HepG2 (cell line): ENCODE measurements around the gene PEMT. TPM values are rescaled to one million over a fixed set of nuclear protein-coding genes. Genes with fewer than 3 reads are reported as not detected.

ENCODE experiments used
- ATAC-seq: fragments of 200-7000 bp; cut with Tn5 transposase; 3 replicates; pipeline ENCODE4 v1.9.1; 2020; ENCODE audit warnings: mild to moderate bottlenecking, moderate library complexity
- BruUV-seq: library from RNA; stranded (reverse); fragments of 400-500 nt; replicated peaks from 2 replicates; lab custom pipeline; 2021; lab: Mats Ljungman, UMichigan
- CTCF ChIA-PET: fragments of 300-600 bp; formaldehyde crosslinking; extraction: SDS; loops from one replicate; lab custom pipeline; 2021; ENCODE audit warnings: low total read pairs, inconsistent platforms, low intra/inter-chr PET ratio; lab: Yijun Ruan, JAX
- POLR2A ChIA-PET: fragments of 350-600 bp; sonication (Branson Sonifier 250); formaldehyde crosslinking; loops from one replicate; lab custom pipeline; 2020; ENCODE audit warnings: antibody characterized with exemption, inconsistent platforms; lab: Yijun Ruan, JAX
- DNase-seq: peaks from one replicate; pipeline ENCODE4 v3.0.0-alpha.2; 2015; ENCODE audit warnings: low spot score
- FAIRE-seq: peaks from 3 replicates; lab custom pipeline; 2011; peaks lifted over from hg19 to GRCh38; lab: Jason Lieb, UNC
- H2AFZ ChIP-seq: one replicate; pipeline ENCODE4 v1.6.1; 2011; ENCODE audit warnings: low read length, inconsistent platforms
- H3K27ac ChIP-seq: fragments of 300-600 bp; 3 replicates; pipeline ENCODE4 v1.8.0; 2011; ENCODE audit warnings: mixed run types, mild to moderate bottlenecking, mixed read lengths, low read length, inconsistent platforms; ENCODE audit not compliant: insufficient read depth; ENCODE audit errors: extremely low read length
- H3K27me3 ChIP-seq, 2 experiments: fragments of 200-600 bp in 1 of 2; 2 replicates in 1 of 2; 3 replicates in 1 of 2; pipeline versions ENCODE4 v1.6.0 to v1.8.0; 2011; ENCODE audit warnings: low read length in 2 of 2, mild to moderate bottlenecking in 2 of 2, moderate library complexity in 2 of 2, inconsistent platforms in 1 of 2; ENCODE audit not compliant: insufficient read depth in 2 of 2, control insufficient read depth in 1 of 2
- H3K36me3 ChIP-seq, 2 experiments: fragments of 200-600 bp in 1 of 2; replicated peaks in 1 of 2; 2 replicates in 1 of 2; 3 replicates in 1 of 2; pipeline versions ENCODE4 v1.5.1 to v1.8.0; 2011; ENCODE audit warnings: low read length in 2 of 2, inconsistent platforms in 1 of 2; ENCODE audit not compliant: insufficient read depth in 2 of 2, control insufficient read depth in 1 of 2
- H3K4me1 ChIP-seq: 2 replicates; pipeline ENCODE4 v1.5.1; 2012; ENCODE audit warnings: low read length, inconsistent platforms; ENCODE audit not compliant: insufficient read depth
- H3K4me2 ChIP-seq: 2 replicates; pipeline ENCODE4 v1.6.0; 2011; ENCODE audit warnings: low read depth, low read length, inconsistent platforms
- H3K4me3 ChIP-seq, 3 experiments: fragments of 200-600 bp in 1 of 3; sonication (generic), shearing (Covaris generic) in 1 of 3; replicated peaks in 1 of 3; 2 replicates each; pipeline ENCODE4 v1.5.1; 2011 to 2016; ENCODE audit warnings: low read length in 3 of 3, inconsistent platforms in 2 of 3, low read depth in 2 of 3, mild to moderate bottlenecking in 2 of 3, control low read depth in 1 of 3, mixed read lengths in 1 of 3; ENCODE audit not compliant: insufficient read depth in 1 of 3
- H3K79me2 ChIP-seq: one replicate; pipeline ENCODE4 v1.6.1; 2011; ENCODE audit warnings: low read length, inconsistent platforms; ENCODE audit not compliant: insufficient read depth
- H3K9ac ChIP-seq: 2 replicates; pipeline ENCODE4 v1.6.0; 2011; ENCODE audit warnings: mild to moderate bottlenecking, low read depth, low read length, inconsistent platforms; ENCODE audit not compliant: insufficient read depth
- H3K9me3 ChIP-seq: 2 replicates; pipeline ENCODE4 v1.5.1; 2012; ENCODE audit warnings: mild to moderate bottlenecking, low read length
- H4K20me1 ChIP-seq: 2 replicates; pipeline ENCODE4 v1.6.0; 2011; ENCODE audit warnings: inconsistent platforms, mild to moderate bottlenecking, low read length, moderate library complexity; ENCODE audit not compliant: insufficient read depth
- HIVEP1 ChIP-seq: sonication (generic); formaldehyde crosslinking; IDR thresholded peaks from 2 replicates; pipeline ENCODE4 v1.4.0; 2020; ENCODE audit warnings: mild to moderate bottlenecking, missing genetic modification reagents
- IRF2 ChIP-seq: IDR thresholded peaks from 2 replicates; pipeline ENCODE4 v1.6.1; 2018; ENCODE audit warnings: missing genetic modification reagents, missing compliant biosample characterization
- KIAA2018 ChIP-seq: sonication (generic); formaldehyde crosslinking; IDR thresholded peaks from 2 replicates; pipeline ENCODE4 v1.5.0; 2020; ENCODE audit warnings: mild to moderate bottlenecking, missing genetic modification reagents, borderline replicate concordance
- NR3C1 ChIP-seq: sonication (generic); formaldehyde crosslinking; IDR thresholded peaks from 2 replicates; pipeline ENCODE4 v1.4.0; 2020; ENCODE audit warnings: missing genetic modification reagents
- PAF1 ChIP-seq: IDR thresholded peaks from 2 replicates; pipeline ENCODE4 v1.6.1; 2016; ENCODE audit warnings: missing genetic modification reagents, missing compliant biosample characterization
- ZNF281 ChIP-seq: sonication (generic); formaldehyde crosslinking; IDR thresholded peaks from 2 replicates; pipeline ENCODE4 v1.4.0; 2020; ENCODE audit warnings: missing genetic modification reagents, borderline replicate concordance
- ZNF672 ChIP-seq: sonication (generic); formaldehyde crosslinking; IDR thresholded peaks from 2 replicates; pipeline ENCODE4 v1.8.1; 2022; ENCODE audit warnings: missing genetic modification reagents
- WGBS: methylation state at CpG from one replicate; pipeline ENCODE4 v1.1.6; 2017; ENCODE audit warnings: low lambda C conversion rate; 5-methylcytosine and 5-hydroxymethylcytosine counted together
- in situ Hi-C: cut with HindIII; loops from 2 replicates; pipeline ENCODE4 v1.10.0; 2017; ENCODE audit warnings: low pct_unique_long_range_greater_than_20kb; ENCODE audit not compliant: extremely low pct_ligation_motif_present
- intact Hi-C: fragments of 100-400 bp; cut with micrococcal nuclease; formaldehyde crosslinking; loops from one replicate; pipeline ENCODE4 v1.10.0; 2022; ENCODE audit not compliant: unreplicated experiment
- polyA plus RNA-seq, 8 experiments: library from polyadenylated mRNA; depleted of rRNA in 3 of 8; stranded (reverse) in 7 of 8; unstranded in 1 of 8; fragments of >200 nt; fragmentation: Illumina TruSeq in 4 of 8; extraction: Trizol in 4 of 8; gene quantifications; 2 replicates each; pipeline versions ENCODE4 v1.2.1 to v1.2.3, GENCODE V29; 2011 to 2016; ENCODE audit warnings: low read depth in 4 of 8, missing spikeins in 1 of 8, mixed read lengths in 1 of 8; ENCODE audit not compliant: insufficient read depth in 1 of 8
- total RNA-seq, 5 experiments: library from RNA; depleted of rRNA; stranded (reverse); fragments of >200 nt; fragmentation: Illumina TruSeq; extraction: Trizol; gene quantifications; 2 replicates each; pipeline ENCODE4 v1.2.3, GENCODE V29; 2016; ENCODE audit warnings: low read depth in 1 of 5

The PEMT gene
- total and polyA plus RNA-seq, 2 of the 13 experiments (the other 11 are each of a cell fraction or from before 2014, with no cell fraction given), result 31.7 to 43.6 TPM

- in situ Hi-C loops (no loop called here), intact Hi-C loops (no loop called here)
- 90% methylated on average over 14 of the region's 16 CpGs for WGBS
- Histone ChIP-seq H3K9me3 (no peaks in the 10 kb centered on the region), H3K27me3 (no peaks in the 10 kb centered on the region), H3K36me3 (peaks cover 0 to 3% of the 10 kb centered on the region in 2 experiments; a peak in 2 of 5 replicates), H3K9ac (no peak overlapping the region), H3K27ac (no peak overlapping the region), H2AFZ (no peak overlapping the region)
- FAIRE-seq, result no peak
- CTCF ChIA-PET, result no interaction called here
- no TSS peak for BruUV-seq
- TF ChIP-seq HIVEP1, result no peak
- TF ChIP-seq, all 625 proteins: peak for 0
- Histone ChIP-seq H3K4me2 (no peak overlapping the region), H3K4me1 (no peaks in the 10 kb centered on the region), H3K79me2 (no peaks in the 10 kb centered on the region), H4K20me1 (no peaks in the 10 kb centered on the region), H3K4me3 (no peak overlapping the region)
- DNase-seq, result no peak
- ATAC-seq, result no peak
- POLR2A ChIA-PET, result no interaction called here
Observed at GRCh38 chr17:17514361-17514992, 77.0 kb downstream of the PEMT start.

GRCh38 chr17:17513626-17514025 is 77.9 kb downstream of the PEMT start:
- DNase-seq (no peak), ATAC-seq (no peak), FAIRE-seq (no peak)
- no peak overlapping the region for H3K4me2 ChIP-seq
- CTCF ChIA-PET, result no interaction called here
- H2AFZ ChIP-seq, result no peak overlapping the region
- no peaks in the 10 kb centered on the region for H3K27me3 ChIP-seq
- no peaks in the 10 kb centered on the region for H3K4me1 ChIP-seq
- no peaks in the 10 kb centered on the region for H3K9me3 ChIP-seq
- H4K20me1 ChIP-seq, result no peaks in the 10 kb centered on the region
- POLR2A ChIA-PET, result no interaction called here
- no peak overlapping the region for H3K27ac ChIP-seq
- in situ Hi-C loops (no loop called here), intact Hi-C loops (no loop called here)
- H3K79me2 ChIP-seq, result no peaks in the 10 kb centered on the region
- H3K9ac ChIP-seq, result no peak overlapping the region
- BruUV-seq, result no TSS peak
- H3K36me3 ChIP-seq, result peaks cover 0 to 3% of the 10 kb centered on the region in 2 experiments; a peak in 1 of 5 replicates
- WGBS, result 90% methylated on average over 4 of the region's 7 CpGs
- H3K4me3 ChIP-seq, result no peak overlapping the region
- TF ChIP-seq NR3C1 (no peak), ZNF672 (no peak), KIAA2018 (CRISPR knock-in tag) (no peak), PAF1 (CRISPR knock-in tag) (no peak), IRF2 (CRISPR knock-in tag) (no peak), ZNF281 (CRISPR knock-in tag) (no peak)
